HepG2 (cell line): ENCODE measurements around the gene FGGY. TPM values are rescaled to one million over a fixed set of nuclear protein-coding genes. Genes with fewer than 3 reads are reported as not detected.

Source experiments
- CENPX ChIP-seq: sonication (generic); formaldehyde crosslinking; IDR thresholded peaks from 2 replicates; pipeline ENCODE4 v1.9.0; 2021; ENCODE audit warnings: mild to moderate bottlenecking, missing genetic modification reagents, moderate library complexity
- DMAP1 ChIP-seq: IDR thresholded peaks from 2 replicates; pipeline ENCODE4 v1.6.1; 2016
- EED ChIP-seq: sonication (generic); formaldehyde crosslinking; IDR thresholded peaks from 2 replicates; pipeline ENCODE4 v1.5.0; 2020; ENCODE audit warnings: mild to moderate bottlenecking, missing genetic modification reagents
- MAFK ChIP-seq, 2 experiments: IDR thresholded peaks in 1 of 2; conservative IDR thresholded peaks in 1 of 2; 2 replicates each; pipeline ENCODE4 v1.6.1; 2011; ENCODE audit warnings: improper control_type of control experiment in 2 of 2, low read length in 2 of 2
- MTF2 ChIP-seq: sonication (generic); formaldehyde crosslinking; IDR thresholded peaks from 2 replicates; pipeline ENCODE4 v1.5.0; 2020; ENCODE audit warnings: missing genetic modification reagents, borderline replicate concordance
- POGZ ChIP-seq: sonication (generic); formaldehyde crosslinking; IDR thresholded peaks from 2 replicates; pipeline ENCODE4 v1.4.0; 2020; ENCODE audit warnings: mild to moderate bottlenecking, missing genetic modification reagents
- RAD21 ChIP-seq: fragments of 450-650 bp; formaldehyde crosslinking; IDR thresholded peaks from 2 replicates; pipeline ENCODE4 v1.5.0; 2020; ENCODE audit warnings: mild to moderate bottlenecking
- REXO4 ChIP-seq: sonication (generic); formaldehyde crosslinking; IDR thresholded peaks from 2 replicates; pipeline ENCODE4 v1.8.0; 2022; ENCODE audit warnings: missing genetic modification reagents, mild to moderate bottlenecking, borderline replicate concordance
- THYN1 ChIP-seq: sonication (generic); formaldehyde crosslinking; IDR thresholded peaks from 2 replicates; pipeline ENCODE4 v1.8.1; 2023; ENCODE audit warnings: low read depth, mild to moderate bottlenecking, moderate library complexity, missing genetic modification reagents, borderline replicate concordance
- YY1 ChIP-seq: IDR thresholded peaks from 2 replicates; pipeline ENCODE4 v1.6.1; 2011; ENCODE audit warnings: low read length, low read depth, moderate library complexity, mild to moderate bottlenecking; ENCODE audit not compliant: insufficient read depth, insufficient replicate concordance
- ZNF354B ChIP-seq: sonication (generic); formaldehyde crosslinking; IDR thresholded peaks from 2 replicates; pipeline ENCODE4 v1.8.0; 2022; ENCODE audit warnings: mild to moderate bottlenecking, missing genetic modification reagents
- ZNF430 ChIP-seq: sonication (generic); formaldehyde crosslinking; IDR thresholded peaks from 2 replicates; pipeline ENCODE4 v1.9.0; 2021; ENCODE audit warnings: mild to moderate bottlenecking, missing genetic modification reagents
- ZNF839 ChIP-seq: sonication (generic); formaldehyde crosslinking; IDR thresholded peaks from 2 replicates; pipeline ENCODE4 v1.4.0; 2020; ENCODE audit warnings: missing genetic modification reagents, mild to moderate bottlenecking, borderline replicate concordance
- polyA plus RNA-seq, 8 experiments: library from polyadenylated mRNA; depleted of rRNA in 3 of 8; stranded (reverse) in 7 of 8; unstranded in 1 of 8; fragments of >200 nt; fragmentation: Illumina TruSeq in 4 of 8; extraction: Trizol in 4 of 8; gene quantifications; 2 replicates each; pipeline versions ENCODE4 v1.2.1 to v1.2.3, GENCODE V29; 2011 to 2016; ENCODE audit warnings: low read depth in 4 of 8, missing spikeins in 1 of 8, mixed read lengths in 1 of 8; ENCODE audit not compliant: insufficient read depth in 1 of 8
- total RNA-seq, 5 experiments: library from RNA; depleted of rRNA; stranded (reverse); fragments of >200 nt; fragmentation: Illumina TruSeq; extraction: Trizol; gene quantifications; 2 replicates each; pipeline ENCODE4 v1.2.3, GENCODE V29; 2016; ENCODE audit warnings: low read depth in 1 of 5
- TF ChIP-seq, protein P1 (sequence below): sonication (generic); formaldehyde crosslinking; IDR thresholded peaks from 2 replicates; pipeline ENCODE4 v1.4.0; 2020; ENCODE audit warnings: missing genetic modification reagents
- TF ChIP-seq, protein P2 (sequence below): IDR thresholded peaks from 2 replicates; pipeline ENCODE4 v1.6.1; 2016; ENCODE audit warnings: low read depth, borderline replicate concordance
- TF ChIP-seq, protein P3 (sequence below): IDR thresholded peaks from 2 replicates; pipeline ENCODE4 v1.6.1; 2016; ENCODE audit warnings: mild to moderate bottlenecking
- TF ChIP-seq, protein P4 (sequence below): IDR thresholded peaks from 2 replicates; pipeline ENCODE4 v1.6.1; 2016; ENCODE audit warnings: low read depth, control low read depth
- TF ChIP-seq, protein P5 (sequence below): sonication (generic); formaldehyde crosslinking; IDR thresholded peaks from 2 replicates; pipeline ENCODE4 v1.4.0; 2020; ENCODE audit warnings: missing genetic modification reagents
- TF ChIP-seq, protein P6 (sequence below): sonication (generic); formaldehyde crosslinking; IDR thresholded peaks from 2 replicates; pipeline ENCODE4 v1.4.0; 2020; ENCODE audit warnings: low read depth, mild to moderate bottlenecking, missing genetic modification reagents
- TF ChIP-seq, protein P7 (sequence below): sonication (generic); formaldehyde crosslinking; IDR thresholded peaks from 2 replicates; pipeline ENCODE4 v1.4.0; 2020; ENCODE audit warnings: missing genetic modification reagents, mild to moderate bottlenecking, borderline replicate concordance

The FGGY gene
- total and polyA plus RNA-seq, 2 of the 13 experiments (the other 11 are each of a cell fraction or from before 2014, with no cell fraction given): 15.7 to 27.5 TPM

DNA sequence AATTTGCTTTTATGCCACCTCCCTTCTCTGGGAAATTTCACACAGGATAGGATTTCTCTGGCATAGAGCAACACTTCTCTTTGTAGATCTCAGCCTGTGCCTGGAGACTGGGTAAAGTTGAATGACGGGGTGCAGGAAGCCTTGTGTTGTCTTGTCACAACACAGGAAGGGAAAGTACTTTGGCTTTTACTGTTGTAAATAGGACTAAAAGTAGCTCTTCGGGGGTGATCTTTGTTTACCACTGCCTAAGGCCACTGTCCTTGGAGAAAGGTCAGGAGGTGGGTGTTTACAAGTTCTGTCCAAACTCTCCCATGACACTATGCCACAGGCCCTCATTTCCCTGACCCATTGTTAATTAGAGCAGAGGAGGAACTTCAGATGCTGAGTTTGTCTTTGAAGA, 139.7 kb downstream of the FGGY start (continued):
- TF ChIP-seq, protein P1, sequence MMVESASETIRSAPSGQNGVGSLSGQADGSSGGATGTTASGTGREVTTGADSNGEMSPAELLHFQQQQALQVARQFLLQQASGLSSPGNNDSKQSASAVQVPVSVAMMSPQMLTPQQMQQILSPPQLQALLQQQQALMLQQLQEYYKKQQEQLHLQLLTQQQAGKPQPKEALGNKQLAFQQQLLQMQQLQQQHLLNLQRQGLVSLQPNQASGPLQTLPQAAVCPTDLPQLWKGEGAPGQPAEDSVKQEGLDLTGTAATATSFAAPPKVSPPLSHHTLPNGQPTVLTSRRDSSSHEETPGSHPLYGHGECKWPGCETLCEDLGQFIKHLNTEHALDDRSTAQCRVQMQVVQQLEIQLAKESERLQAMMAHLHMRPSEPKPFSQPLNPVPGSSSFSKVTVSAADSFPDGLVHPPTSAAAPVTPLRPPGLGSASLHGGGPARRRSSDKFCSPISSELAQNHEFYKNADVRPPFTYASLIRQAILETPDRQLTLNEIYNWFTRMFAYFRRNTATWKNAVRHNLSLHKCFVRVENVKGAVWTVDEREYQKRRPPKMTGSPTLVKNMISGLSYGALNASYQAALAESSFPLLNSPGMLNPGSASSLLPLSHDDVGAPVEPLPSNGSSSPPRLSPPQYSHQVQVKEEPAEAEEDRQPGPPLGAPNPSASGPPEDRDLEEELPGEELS (CRISPR knock-in tag): peak; percentile 83
- TF ChIP-seq, protein P2, sequence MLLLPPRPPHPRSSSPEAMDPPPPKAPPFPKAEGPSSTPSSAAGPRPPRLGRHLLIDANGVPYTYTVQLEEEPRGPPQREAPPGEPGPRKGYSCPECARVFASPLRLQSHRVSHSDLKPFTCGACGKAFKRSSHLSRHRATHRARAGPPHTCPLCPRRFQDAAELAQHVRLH: no peak
- TF ChIP-seq YY1: no peak
- TF ChIP-seq ZNF354B (CRISPR knock-in tag): no peak
- TF ChIP-seq ZNF839: no peak
- TF ChIP-seq, protein P3, sequence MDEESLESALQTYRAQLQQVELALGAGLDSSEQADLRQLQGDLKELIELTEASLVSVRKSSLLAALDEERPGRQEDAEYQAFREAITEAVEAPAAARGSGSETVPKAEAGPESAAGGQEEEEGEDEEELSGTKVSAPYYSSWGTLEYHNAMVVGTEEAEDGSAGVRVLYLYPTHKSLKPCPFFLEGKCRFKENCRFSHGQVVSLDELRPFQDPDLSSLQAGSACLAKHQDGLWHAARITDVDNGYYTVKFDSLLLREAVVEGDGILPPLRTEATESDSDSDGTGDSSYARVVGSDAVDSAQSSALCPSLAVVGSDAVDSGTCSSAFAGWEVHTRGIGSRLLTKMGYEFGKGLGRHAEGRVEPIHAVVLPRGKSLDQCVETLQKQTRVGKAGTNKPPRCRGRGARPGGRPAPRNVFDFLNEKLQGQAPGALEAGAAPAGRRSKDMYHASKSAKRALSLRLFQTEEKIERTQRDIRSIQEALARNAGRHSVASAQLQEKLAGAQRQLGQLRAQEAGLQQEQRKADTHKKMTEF (CRISPR knock-in tag): peak; percentile 62
- TF ChIP-seq DMAP1 (CRISPR knock-in tag): no peak
- no peak for TF ChIP-seq CENPX
- TF ChIP-seq, protein P4, sequence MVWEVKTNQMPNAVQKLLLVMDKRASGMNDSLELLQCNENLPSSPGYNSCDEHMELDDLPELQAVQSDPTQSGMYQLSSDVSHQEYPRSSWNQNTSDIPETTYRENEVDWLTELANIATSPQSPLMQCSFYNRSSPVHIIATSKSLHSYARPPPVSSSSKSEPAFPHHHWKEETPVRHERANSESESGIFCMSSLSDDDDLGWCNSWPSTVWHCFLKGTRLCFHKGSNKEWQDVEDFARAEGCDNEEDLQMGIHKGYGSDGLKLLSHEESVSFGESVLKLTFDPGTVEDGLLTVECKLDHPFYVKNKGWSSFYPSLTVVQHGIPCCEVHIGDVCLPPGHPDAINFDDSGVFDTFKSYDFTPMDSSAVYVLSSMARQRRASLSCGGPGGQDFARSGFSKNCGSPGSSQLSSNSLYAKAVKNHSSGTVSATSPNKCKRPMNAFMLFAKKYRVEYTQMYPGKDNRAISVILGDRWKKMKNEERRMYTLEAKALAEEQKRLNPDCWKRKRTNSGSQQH (CRISPR knock-in tag): no peak
- TF ChIP-seq, protein P5, sequence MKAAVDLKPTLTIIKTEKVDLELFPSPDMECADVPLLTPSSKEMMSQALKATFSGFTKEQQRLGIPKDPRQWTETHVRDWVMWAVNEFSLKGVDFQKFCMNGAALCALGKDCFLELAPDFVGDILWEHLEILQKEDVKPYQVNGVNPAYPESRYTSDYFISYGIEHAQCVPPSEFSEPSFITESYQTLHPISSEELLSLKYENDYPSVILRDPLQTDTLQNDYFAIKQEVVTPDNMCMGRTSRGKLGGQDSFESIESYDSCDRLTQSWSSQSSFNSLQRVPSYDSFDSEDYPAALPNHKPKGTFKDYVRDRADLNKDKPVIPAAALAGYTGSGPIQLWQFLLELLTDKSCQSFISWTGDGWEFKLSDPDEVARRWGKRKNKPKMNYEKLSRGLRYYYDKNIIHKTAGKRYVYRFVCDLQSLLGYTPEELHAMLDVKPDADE (CRISPR knock-in tag): no peak
- TF ChIP-seq REXO4 (CRISPR knock-in tag): no peak
- TF ChIP-seq MTF2 (CRISPR knock-in tag): no peak
- TF ChIP-seq, protein P6, sequence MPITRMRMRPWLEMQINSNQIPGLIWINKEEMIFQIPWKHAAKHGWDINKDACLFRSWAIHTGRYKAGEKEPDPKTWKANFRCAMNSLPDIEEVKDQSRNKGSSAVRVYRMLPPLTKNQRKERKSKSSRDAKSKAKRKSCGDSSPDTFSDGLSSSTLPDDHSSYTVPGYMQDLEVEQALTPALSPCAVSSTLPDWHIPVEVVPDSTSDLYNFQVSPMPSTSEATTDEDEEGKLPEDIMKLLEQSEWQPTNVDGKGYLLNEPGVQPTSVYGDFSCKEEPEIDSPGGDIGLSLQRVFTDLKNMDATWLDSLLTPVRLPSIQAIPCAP (CRISPR knock-in tag): no peak
- TF ChIP-seq RAD21 (CRISPR knock-in tag): no peak
- no peak for TF ChIP-seq THYN1 (CRISPR knock-in tag)
- TF ChIP-seq MAFK (conservative IDR thresholded peaks at IDR 0.05 in 1 of 2, IDR thresholded peaks at IDR 0.05 in 1 of 2; ENCODE audit: low read length in 2 of 2): no peak
- peak; percentile 49; the same call in 1 of the 2 replicates for TF ChIP-seq POGZ
- no peak for TF ChIP-seq ZNF430 (CRISPR knock-in tag)
- no peak for TF ChIP-seq EED (CRISPR knock-in tag)
- TF ChIP-seq, protein P7, sequence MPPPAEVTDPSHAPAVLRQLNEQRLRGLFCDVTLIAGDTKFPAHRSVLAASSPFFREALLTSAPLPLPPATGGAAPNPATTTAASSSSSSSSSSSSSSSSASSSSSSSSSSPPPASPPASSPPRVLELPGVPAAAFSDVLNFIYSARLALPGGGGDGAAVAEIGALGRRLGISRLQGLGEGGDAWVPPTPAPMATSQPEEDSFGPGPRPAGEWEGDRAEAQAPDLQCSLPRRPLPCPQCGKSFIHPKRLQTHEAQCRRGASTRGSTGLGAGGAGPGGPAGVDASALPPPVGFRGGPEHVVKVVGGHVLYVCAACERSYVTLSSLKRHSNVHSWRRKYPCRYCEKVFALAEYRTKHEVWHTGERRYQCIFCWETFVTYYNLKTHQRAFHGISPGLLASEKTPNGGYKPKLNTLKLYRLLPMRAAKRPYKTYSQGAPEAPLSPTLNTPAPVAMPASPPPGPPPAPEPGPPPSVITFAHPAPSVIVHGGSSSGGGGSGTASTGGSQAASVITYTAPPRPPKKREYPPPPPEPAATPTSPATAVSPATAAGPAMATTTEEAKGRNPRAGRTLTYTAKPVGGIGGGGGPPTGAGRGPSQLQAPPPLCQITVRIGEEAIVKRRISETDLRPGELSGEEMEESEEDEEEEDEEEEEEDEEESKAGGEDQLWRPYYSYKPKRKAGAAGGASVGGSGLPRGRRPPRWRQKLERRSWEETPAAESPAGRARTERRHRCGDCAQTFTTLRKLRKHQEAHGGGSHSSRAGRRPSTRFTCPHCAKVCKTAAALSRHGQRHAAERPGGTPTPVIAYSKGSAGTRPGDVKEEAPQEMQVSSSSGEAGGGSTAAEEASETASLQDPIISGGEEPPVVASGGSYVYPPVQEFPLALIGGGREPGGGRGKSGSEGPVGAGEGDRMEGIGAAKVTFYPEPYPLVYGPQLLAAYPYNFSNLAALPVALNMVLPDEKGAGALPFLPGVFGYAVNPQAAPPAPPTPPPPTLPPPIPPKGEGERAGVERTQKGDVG: no peak
